Upper lobe of right lung (tissue), 1 donor: ENCODE measurements around the gene RGPD3. TPM values are rescaled to one million over a fixed set of nuclear protein-coding genes. Genes with fewer than 3 reads are reported as not detected.

ENCODE experiments used
- ATAC-seq: fragments of 200-7000 bp; cut with Tn5 transposase; one replicate; pipeline ENCODE4 v1.9.1; 2020; ENCODE audit warnings: mild to moderate bottlenecking, moderate library complexity
- DNase-seq: peaks from one replicate; pipeline ENCODE4 v3.0.0-alpha.2; 2020
- H3K27ac ChIP-seq: fragments of 200-600 bp; one replicate; pipeline ENCODE4 v1.8.0; 2022
- H3K27me3 ChIP-seq: fragments of 200-600 bp; one replicate; pipeline ENCODE4 v1.8.0; 2022; ENCODE audit warnings: mild to moderate bottlenecking
- H3K36me3 ChIP-seq: fragments of 200-600 bp; one replicate; pipeline ENCODE4 v1.8.0; 2022
- H3K4me1 ChIP-seq: fragments of 200-600 bp; one replicate; pipeline ENCODE4 v1.8.0; 2022
- H3K4me3 ChIP-seq: fragments of 200-600 bp; one replicate; pipeline ENCODE4 v1.8.0; 2022; ENCODE audit warnings: mild to moderate bottlenecking
- H3K9me3 ChIP-seq: fragments of 200-600 bp; one replicate; pipeline ENCODE4 v1.8.0; 2022
- CTCF ChIP-seq: fragments of 200-600 bp; IDR thresholded peaks from one replicate; pipeline ENCODE4 v1.8.0; 2022; ENCODE audit warnings: antibody characterized with exemption
- intact Hi-C: fragments of 100-400 bp; cut with DNase I; formaldehyde crosslinking; loops from one replicate; pipeline ENCODE4 v1.11.0; 2022
- total RNA-seq: library from RNA; stranded (reverse); fragmentation: NEBNext Ultra II Directional; extraction: Animal tissue kit (Norgen Biotek cat#: 25700); gene quantifications from one replicate; pipeline ENCODE4 v1.2.1, GENCODE V29; 2021
- donor health status: DM: no; HTN: yes; CAD: no; lungs with severe emphysema.

RGPD3 gene
- total RNA-seq, 1 donor from 2014 or later = 0.12 TPM

DNA sequence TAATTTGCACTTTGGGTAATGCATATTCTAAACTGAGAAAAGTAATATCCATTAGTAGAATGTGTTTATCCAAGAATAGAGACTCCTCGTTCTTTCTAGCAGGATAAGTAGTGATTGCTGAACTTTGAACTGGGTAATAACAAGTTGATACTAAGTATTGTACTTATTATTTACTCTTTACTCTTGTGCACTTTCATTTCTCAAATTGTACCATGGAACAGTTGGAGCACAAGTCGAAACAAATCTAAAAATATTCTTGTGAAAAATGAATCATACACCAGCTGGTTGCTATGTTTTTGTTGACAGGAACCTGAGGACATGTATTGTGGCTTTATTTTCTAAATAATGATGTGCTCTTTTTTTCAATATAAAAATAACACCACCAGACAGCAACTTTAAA, 111.9 kb downstream of the RGPD3 start:
- H3K4me1 ChIP-seq = peaks cover 6% of the 10 kb centered on the region
- no peak overlapping the region for H3K27ac ChIP-seq
- no peaks in the 10 kb centered on the region for H3K36me3 ChIP-seq
- H3K4me3 ChIP-seq = no peak overlapping the region
- no peaks in the 10 kb centered on the region for H3K27me3 ChIP-seq
- DNase-seq (no peak), ATAC-seq (no peak)
- TF ChIP-seq CTCF = no peak
- H3K9me3 ChIP-seq = no peaks in the 10 kb centered on the region
- intact Hi-C loops = no loop called here

GRCh38 chr2:106353676-106354075, 114.5 kb downstream of the RGPD3 start:
- Histone ChIP-seq H3K36me3 (no peaks in the 10 kb centered on the region), H3K27ac (no peak overlapping the region), H3K9me3 (no peaks in the 10 kb centered on the region), H3K27me3 (no peaks in the 10 kb centered on the region), H3K4me1 (peaks cover 6% of the 10 kb centered on the region), H3K4me3 (no peak overlapping the region)
- intact Hi-C loops = no loop called here
- no peak for TF ChIP-seq CTCF
- DNase-seq = no peak
- ATAC-seq = no peak

- DNase-seq (no peak), ATAC-seq (peak; percentile 48)
- Histone ChIP-seq H3K27me3 (no peaks in the 10 kb centered on the region), H3K9me3 (no peaks in the 10 kb centered on the region), H3K4me3 (no peak overlapping the region), H3K36me3 (no peaks in the 10 kb centered on the region), H3K27ac (no peak overlapping the region), H3K4me1 (no peaks in the 10 kb centered on the region)
- TF ChIP-seq CTCF = no peak
- intact Hi-C loops = no loop called here
Observed at GRCh38 chr2:106350980-106351379, 117.2 kb downstream of the RGPD3 start.

GRCh38 chr2:106344302-106344701, 123.9 kb downstream of the RGPD3 start:
- H3K27me3 ChIP-seq = no peaks in the 10 kb centered on the region
- no peaks in the 10 kb centered on the region for H3K9me3 ChIP-seq
- ATAC-seq = no peak
- H3K27ac ChIP-seq = no peak overlapping the region
- H3K36me3 ChIP-seq = no peaks in the 10 kb centered on the region
- no peak overlapping the region for H3K4me3 ChIP-seq
- intact Hi-C loops = no loop called here
- no peak for TF ChIP-seq CTCF
- DNase-seq = no peak
- no peaks in the 10 kb centered on the region for H3K4me1 ChIP-seq

GRCh38 chr2:106343274-106343673, 124.9 kb downstream of the RGPD3 start:
- intact Hi-C loops = no loop called here
- Histone ChIP-seq H3K27ac (no peak overlapping the region), H3K27me3 (no peaks in the 10 kb centered on the region), H3K9me3 (no peaks in the 10 kb centered on the region), H3K36me3 (no peaks in the 10 kb centered on the region), H3K4me3 (no peak overlapping the region), H3K4me1 (no peaks in the 10 kb centered on the region)
- peak; percentile 36 for ATAC-seq
- DNase-seq = no peak
- no peak for TF ChIP-seq CTCF

GRCh38 chr2:106342831-106343251, 125.4 kb downstream of the RGPD3 start:
- ATAC-seq = no peak
- Histone ChIP-seq H3K27ac (no peak overlapping the region), H3K36me3 (no peaks in the 10 kb centered on the region), H3K4me1 (no peaks in the 10 kb centered on the region), H3K9me3 (no peaks in the 10 kb centered on the region), H3K27me3 (no peaks in the 10 kb centered on the region), H3K4me3 (no peak overlapping the region)
- no peak for DNase-seq
- intact Hi-C loops = no loop called here
- TF ChIP-seq CTCF = no peak
